Tibial artery (tissue), 4 donors: ENCODE measurements around the gene TLR1.
"Not testable (repeated sequence)": the region's sequence is repeated elsewhere in the genome, so short reads cannot be mapped to it uniquely, and the experiment has no call there.

Experiments
- DNase-seq, 2 donors: peaks; one replicate each; pipeline ENCODE4 v3.0.0-alpha.2; 2019
- H3K27ac ChIP-seq, 2 donors: fragments of 200-600 bp; sonication (generic) in 1 of 2; 1 replicate in 1 of 2; 2 replicates in 1 of 2; pipeline ENCODE4 v1.5.1; 2018 to 2019; ENCODE audit warnings: mild to moderate bottlenecking in 1 of 2
- H3K27me3 ChIP-seq, 2 donors: fragments of 200-600 bp; sonication (generic) in 1 of 2; one replicate each; pipeline versions ENCODE4 v1.5.1 to v1.6.0; 2016 to 2019
- H3K36me3 ChIP-seq, 3 donors: fragments of 200-600 bp; sonication (generic) in 2 of 3; one replicate each; pipeline ENCODE4 v1.5.1; 2016 to 2019; ENCODE audit warnings: mild to moderate bottlenecking in 2 of 3
- H3K4me1 ChIP-seq, 4 donors: fragments of 200-600 bp; sonication (generic) in 2 of 4; 1 replicate in 3 of 4; 2 replicates in 1 of 4; pipeline ENCODE4 v1.5.1; 2016 to 2019
- H3K4me3 ChIP-seq, 2 donors: fragments of 200-600 bp; sonication (generic) in 1 of 2; 1 replicate in 1 of 2; 2 replicates in 1 of 2; pipeline ENCODE4 v1.5.1; 2018 to 2019; ENCODE audit warnings: mild to moderate bottlenecking in 2 of 2
- H3K9me3 ChIP-seq, 3 donors: fragments of 200-600 bp; sonication (generic) in 1 of 3; one replicate each; pipeline ENCODE4 v1.5.1; 2016 to 2019
- intact Hi-C: fragments of 100-400 bp; cut with DNase I; formaldehyde crosslinking; loops from one replicate; pipeline ENCODE4 v1.15.0; 2023; ENCODE audit warnings: low total_unique reads
- TF ChIP-seq, protein P1 (sequence below), 2 experiments: fragments of 200-600 bp in 1 of 2; fragments of 450-650 bp in 1 of 2; IDR thresholded peaks; one replicate each; pipeline ENCODE4 v1.5.1; 2017 to 2019; ENCODE audit warnings: antibody characterized with exemption in 2 of 2, mild to moderate bottlenecking in 1 of 2, moderate library complexity in 1 of 2

Gene TLR1

DNA sequence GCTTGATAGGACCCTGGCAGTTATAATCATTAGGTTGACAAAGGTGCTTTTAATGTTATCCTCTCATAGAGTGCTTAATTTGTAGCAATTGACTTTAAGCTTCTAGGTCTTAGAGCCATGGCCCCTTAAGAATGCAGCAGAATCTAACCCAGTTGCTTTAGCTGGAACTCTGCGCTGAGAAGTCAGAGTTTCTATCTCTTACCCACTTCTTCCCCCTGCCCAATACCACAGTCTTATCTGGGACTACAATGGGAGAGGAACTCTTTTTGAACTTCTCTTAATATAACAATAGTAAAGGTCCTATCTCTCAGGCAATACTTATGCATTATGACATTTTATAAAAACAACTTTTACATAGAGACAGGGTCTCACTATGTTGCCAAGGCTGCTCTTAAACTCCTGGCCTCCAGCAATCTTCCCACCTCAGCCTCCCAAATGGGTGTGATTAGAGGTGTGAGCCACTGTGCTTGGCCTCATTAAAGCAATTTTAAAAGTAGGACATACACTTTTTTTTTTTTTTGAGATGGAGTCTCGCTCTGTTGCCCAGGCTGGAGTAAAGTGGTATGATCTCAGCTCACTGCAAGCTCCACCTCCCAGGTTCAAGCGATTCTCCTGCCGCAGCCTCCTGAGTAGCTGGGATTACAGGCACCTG is 23.6 kb downstream of the TLR1 start:
- no peaks in the 10 kb centered on the region for H3K27me3 ChIP-seq
- no peak for DNase-seq
- TF ChIP-seq, protein P1, sequence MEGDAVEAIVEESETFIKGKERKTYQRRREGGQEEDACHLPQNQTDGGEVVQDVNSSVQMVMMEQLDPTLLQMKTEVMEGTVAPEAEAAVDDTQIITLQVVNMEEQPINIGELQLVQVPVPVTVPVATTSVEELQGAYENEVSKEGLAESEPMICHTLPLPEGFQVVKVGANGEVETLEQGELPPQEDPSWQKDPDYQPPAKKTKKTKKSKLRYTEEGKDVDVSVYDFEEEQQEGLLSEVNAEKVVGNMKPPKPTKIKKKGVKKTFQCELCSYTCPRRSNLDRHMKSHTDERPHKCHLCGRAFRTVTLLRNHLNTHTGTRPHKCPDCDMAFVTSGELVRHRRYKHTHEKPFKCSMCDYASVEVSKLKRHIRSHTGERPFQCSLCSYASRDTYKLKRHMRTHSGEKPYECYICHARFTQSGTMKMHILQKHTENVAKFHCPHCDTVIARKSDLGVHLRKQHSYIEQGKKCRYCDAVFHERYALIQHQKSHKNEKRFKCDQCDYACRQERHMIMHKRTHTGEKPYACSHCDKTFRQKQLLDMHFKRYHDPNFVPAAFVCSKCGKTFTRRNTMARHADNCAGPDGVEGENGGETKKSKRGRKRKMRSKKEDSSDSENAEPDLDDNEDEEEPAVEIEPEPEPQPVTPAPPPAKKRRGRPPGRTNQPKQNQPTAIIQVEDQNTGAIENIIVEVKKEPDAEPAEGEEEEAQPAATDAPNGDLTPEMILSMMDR (IDR thresholded peaks at IDR 0.05) = no peak
- H3K4me3 ChIP-seq = no peak overlapping the region
- no peaks in the 10 kb centered on the region for H3K36me3 ChIP-seq
- H3K9me3 ChIP-seq = no peaks in the 10 kb centered on the region
- intact Hi-C loops = no loop called here
- H3K4me1 ChIP-seq = no peaks in the 10 kb centered on the region
- no peak overlapping the region for H3K27ac ChIP-seq

DNA sequence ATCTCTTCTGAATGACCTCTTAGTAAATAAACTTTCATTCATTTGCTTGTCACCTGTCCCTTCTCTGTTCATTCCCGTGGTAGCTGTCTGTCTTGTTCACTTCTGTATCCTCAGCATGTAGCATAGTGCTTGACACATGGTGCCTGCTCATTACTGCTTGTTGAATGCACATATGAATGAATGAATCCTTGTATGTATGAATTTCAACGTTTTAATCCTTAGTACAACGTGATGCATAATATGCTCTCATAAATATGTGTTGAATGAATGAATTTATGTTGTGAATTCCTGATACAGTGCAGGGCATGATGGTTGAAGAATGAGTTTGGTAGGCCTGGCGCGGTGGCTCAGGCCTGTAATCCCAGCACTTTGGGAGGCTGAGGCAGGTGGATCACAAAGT is 24.8 kb downstream of the TLR1 start:
- TF ChIP-seq, protein P1 (IDR thresholded peaks at IDR 0.05) = no peak
- no peaks in the 10 kb centered on the region for H3K9me3 ChIP-seq
- H3K27me3 ChIP-seq = no peaks in the 10 kb centered on the region
- H3K4me1 ChIP-seq = no peaks in the 10 kb centered on the region
- intact Hi-C loops = no loop called here
- no peak overlapping the region for H3K4me3 ChIP-seq
- no peaks in the 10 kb centered on the region for H3K36me3 ChIP-seq
- no peak for DNase-seq
- no peak overlapping the region for H3K27ac ChIP-seq

DNA sequence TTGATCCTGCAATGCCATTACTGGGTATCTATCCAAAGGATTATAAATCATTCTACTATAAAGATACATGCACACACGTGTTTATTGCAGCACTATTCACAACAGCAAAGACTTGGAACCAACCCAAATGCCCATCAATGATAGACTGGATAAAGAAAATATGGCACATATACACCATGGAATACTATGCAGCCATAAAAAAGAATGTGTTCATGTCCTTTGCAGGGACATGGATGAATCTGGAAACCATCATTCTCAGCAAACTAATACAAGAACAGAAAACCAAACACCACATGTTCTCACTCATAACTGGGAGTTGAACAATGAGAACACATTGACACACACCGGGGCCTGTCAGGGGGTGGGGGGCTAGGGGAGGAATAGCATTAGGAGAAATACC is 26.7 kb downstream of the TLR1 start:
- H3K4me1 ChIP-seq, H3K4me3 ChIP-seq, DNase-seq, H3K36me3 ChIP-seq, H3K27ac ChIP-seq, H3K27me3 ChIP-seq, intact Hi-C loops, H3K9me3 ChIP-seq: not testable (repeated sequence)

DNA sequence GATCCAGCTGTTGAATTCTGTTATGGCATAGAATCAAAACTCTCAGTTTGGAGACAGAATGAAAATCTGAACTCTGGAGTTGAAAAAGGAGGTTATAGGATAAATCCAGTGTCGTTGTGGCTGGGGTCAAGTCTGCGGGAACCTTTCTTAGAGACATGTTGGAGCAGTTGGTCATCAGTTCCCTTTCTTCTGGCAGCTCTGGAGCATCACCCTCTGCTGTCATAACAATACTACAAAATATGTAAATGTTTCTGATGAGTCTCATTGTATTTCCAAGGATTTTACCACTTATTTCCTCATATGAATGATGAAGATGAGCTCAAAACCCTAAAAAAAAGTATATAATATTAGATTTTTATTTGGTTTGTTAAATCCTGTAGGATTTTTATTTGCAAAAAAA is 29.3 kb downstream of the TLR1 start:
- no peak for DNase-seq
- intact Hi-C loops = no loop called here
- Histone ChIP-seq H3K4me1 (no peaks in the 10 kb centered on the region), H3K36me3 (no peaks in the 10 kb centered on the region), H3K27ac (no peak overlapping the region), H3K9me3 (no peaks in the 10 kb centered on the region), H3K4me3 (no peak overlapping the region), H3K27me3 (no peaks in the 10 kb centered on the region)
- TF ChIP-seq, protein P1 (IDR thresholded peaks at IDR 0.05) = no peak

DNA sequence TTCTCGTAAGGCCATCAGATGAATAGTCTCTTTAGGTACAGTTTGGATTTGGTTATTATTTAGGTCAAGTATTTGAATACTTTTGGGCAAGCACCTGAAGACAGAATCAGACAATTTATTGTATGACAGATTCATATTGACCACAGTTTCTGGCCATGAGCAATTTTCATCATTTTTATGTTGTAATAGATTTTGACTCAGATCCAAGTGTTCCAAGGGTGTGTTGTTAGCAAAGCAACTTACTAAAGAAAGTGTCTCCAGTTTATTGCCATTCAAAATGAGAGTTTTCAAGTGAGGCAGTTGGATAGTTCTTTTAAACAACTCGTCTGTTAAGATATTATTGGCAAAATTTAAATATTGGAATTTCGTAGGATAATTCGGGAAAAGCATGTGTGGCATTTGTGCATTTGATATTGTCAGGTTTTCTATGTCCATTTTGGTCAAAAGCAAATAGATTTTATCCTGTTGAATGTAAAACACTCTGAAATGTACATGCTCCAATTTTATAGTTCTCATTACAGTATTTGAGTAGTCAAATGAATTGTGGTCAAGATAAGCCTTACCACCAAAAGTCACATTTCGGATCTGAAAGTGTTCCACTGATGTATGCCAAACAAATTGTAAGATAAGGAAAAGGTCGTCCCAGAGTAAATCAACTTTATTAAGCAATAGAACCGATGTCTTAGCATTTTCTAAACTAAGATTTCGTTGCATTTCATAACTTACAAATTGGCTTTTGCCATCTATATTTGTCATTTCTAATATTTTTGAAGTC is 30.2 kb downstream of the TLR1 start:
- Histone ChIP-seq H3K27ac (no peak overlapping the region), H3K9me3 (no peaks in the 10 kb centered on the region), H3K27me3 (no peaks in the 10 kb centered on the region), H3K36me3 (no peaks in the 10 kb centered on the region), H3K4me3 (no peak overlapping the region), H3K4me1 (no peaks in the 10 kb centered on the region)
- DNase-seq = no peak
- intact Hi-C loops = no loop called here
- TF ChIP-seq, protein P1 (IDR thresholded peaks at IDR 0.05) = no peak

DNA sequence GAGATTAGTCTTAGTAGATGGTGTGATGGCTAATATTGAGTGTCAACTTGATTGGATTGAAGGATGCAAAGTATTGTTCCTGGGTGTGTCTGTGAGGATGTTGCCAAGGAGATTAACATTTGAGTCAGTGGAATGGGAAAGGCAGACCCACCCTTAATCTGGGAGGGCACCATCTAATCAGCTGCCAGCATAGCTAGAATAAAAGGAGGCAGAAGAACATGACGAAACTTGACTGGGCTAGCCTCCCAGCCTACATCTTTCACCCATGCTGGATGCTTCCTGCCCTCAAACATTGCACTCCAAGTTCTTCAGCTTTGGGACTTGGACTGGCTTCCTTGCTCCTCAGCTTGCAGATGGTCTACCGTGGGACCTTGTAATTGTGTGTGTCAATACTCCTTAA is 34.3 kb downstream of the TLR1 start:
- DNase-seq, intact Hi-C loops: not testable (repeated sequence)

More for the DNA sequence above, 34.3 kb downstream of the TLR1 start:
- H3K4me1 ChIP-seq, H3K36me3 ChIP-seq, H3K27me3 ChIP-seq, H3K4me3 ChIP-seq, H3K27ac ChIP-seq, H3K9me3 ChIP-seq: not testable (repeated sequence)
